ENCODE measurements around the gene LACC1. TPM values are rescaled to one million over a fixed set of nuclear protein-coding genes. Genes with fewer than 3 reads are reported as not detected.

The LACC1 gene
- total and polyA plus RNA-seq, 2 of the 8 experiments (the other 6 are each of a cell fraction or from before 2014, with no cell fraction given), result 0.57 to 3.6 TPM

GRCh38 chr13:43881580-43881979, 1.9 kb downstream of the LACC1 start:
- Histone ChIP-seq H3K27me3 (replicated peaks in 1 of 4; ENCODE audit: control insufficient read depth in 3 of 4, extremely low read depth in 1 of 4, insufficient read depth in 3 of 4, low read length in 3 of 4) (peaks cover 0 to 8% (median 4%) of the 10 kb centered on the region in 4 experiments; a peak in 4 of 7 replicates), H3K23ac (ENCODE audit: insufficient read length) (no peak overlapping the region), H4K91ac (replicated peaks; ENCODE audit: insufficient read length, low read length) (no peak overlapping the region), H3K4me1 (replicated peaks in 1 of 4; ENCODE audit: control insufficient read depth in 3 of 4, insufficient read depth in 4 of 4, low read length in 3 of 4) (peaks cover 1 to 6% (median 3%) of the 10 kb centered on the region in 4 experiments; a peak in 4 of 7 replicates), H2BK15ac (ENCODE audit: low read length) (no peak overlapping the region), H4K5ac (ENCODE audit: insufficient read length, low read depth, low read length) (no peak overlapping the region), H3K9me3 (ENCODE audit: insufficient read depth in 2 of 2, low read depth in 1 of 2, low read length in 1 of 2) (no peaks in the 10 kb centered on the region), H4K8ac (ENCODE audit: extremely low read depth, insufficient read depth, low read length) (no peak overlapping the region), H3K79me2 (ENCODE audit: control insufficient read depth in 1 of 2, insufficient read depth in 2 of 2, low read length in 2 of 2) (no peaks in the 10 kb centered on the region; a peak in 1 of 4 replicates), H2AFZ (ENCODE audit: low read length) (no peak overlapping the region), H2AK5ac (ENCODE audit: low read depth, low read length) (no peak overlapping the region), H2BK20ac (ENCODE audit: low read length) (no peak overlapping the region), H3K9ac (replicated peaks in 1 of 4; ENCODE audit: extremely low read depth in 1 of 4, low read depth in 3 of 4, low read length in 3 of 4) (no peak overlapping the region), H3K4ac (replicated peaks; ENCODE audit: insufficient read length, low read depth, low read length) (no peak overlapping the region), H3K4me2 (ENCODE audit: insufficient read depth in 1 of 2, low read depth in 2 of 2, low read length in 2 of 2) (no peak overlapping the region), H3K23me2 (ENCODE audit: low read depth, low read length) (peaks cover 8% of the 10 kb centered on the region; the same call in 1 of the 2 replicates), H3K79me1 (ENCODE audit: low read depth, low read length) (no peaks in the 10 kb centered on the region), H3K56ac (replicated peaks; ENCODE audit: insufficient read length, low read depth, low read length) (no peak overlapping the region), H2BK5ac (ENCODE audit: low read depth, low read length) (no peak overlapping the region), H3K4me3 (ENCODE audit: extremely low read depth in 1 of 4, insufficient read depth in 2 of 4, low read depth in 3 of 4, low read length in 4 of 4) (no peak overlapping the region), H3K36me3 (ENCODE audit: control insufficient read depth in 2 of 4, insufficient read depth in 4 of 4, low read length in 3 of 4) (no peaks in the 10 kb centered on the region), H2BK12ac (ENCODE audit: low read depth, low read length) (no peak overlapping the region), H3K27ac (ENCODE audit: low read depth, low read length) (no peak overlapping the region), H2BK120ac (replicated peaks; ENCODE audit: low read depth, low read length) (no peak overlapping the region), H3K14ac (ENCODE audit: insufficient read length) (no peak overlapping the region), H4K20me1 (replicated peaks in 1 of 2; ENCODE audit: control insufficient read depth in 1 of 2, insufficient read depth in 2 of 2, low read length in 2 of 2) (no peaks in the 10 kb centered on the region), H3K18ac (ENCODE audit: extremely low read depth, low read length) (no peak overlapping the region)
- CTCF ChIA-PET (ENCODE audit: partially characterized antibody), result interaction anchor here (0.6 to 1.0 kb wide), 2 partner anchors 9 to 234 kb away, joined by 3 read pairs; no protein-coding TSS in a partner anchor
- POLR2A ChIA-PET (ENCODE audit: partially characterized antibody), result no interaction called here
- FAIRE-seq, result no peak
- TF ChIP-seq POLR2A (IDR thresholded peaks at IDR 0.05; ENCODE audit: control extremely low read depth in 1 of 2, low read depth in 2 of 2, low read length in 2 of 2) (no peak), E2F6 (IDR thresholded peaks at IDR 0.05) (no peak), SP1 (IDR thresholded peaks at IDR 0.05; ENCODE audit: low read depth, low read length) (no peak), HDAC6 (IDR thresholded peaks at IDR 0.05; ENCODE audit: low read depth, low read length) (no peak), HDAC2 (IDR thresholded peaks at IDR 0.05; ENCODE audit: borderline replicate concordance in 1 of 2, low read depth in 2 of 2, low read length in 2 of 2) (no peak), CTBP2 (IDR thresholded peaks at IDR 0.05; ENCODE audit: borderline replicate concordance, insufficient read depth, insufficient read length, low read length) (no peak), POU5F1 (IDR thresholded peaks at IDR 0.05; ENCODE audit: low read depth, low read length) (no peak), RFX5 (IDR thresholded peaks at IDR 0.05; ENCODE audit: borderline replicate concordance, low read depth, low read length) (no peak), FOSL1 (IDR thresholded peaks at IDR 0.05; ENCODE audit: insufficient read depth, low read depth, low read length) (no peak), SUZ12 (IDR thresholded peaks at IDR 0.05; ENCODE audit: low read length) (no peak), EGR1 (IDR thresholded peaks at IDR 0.05; ENCODE audit: borderline replicate concordance, low read depth, low read length) (no peak)
- DNase-seq (ENCODE audit: low read depth in 1 of 2, low spot score in 2 of 2), result no peak
